GM20431 (cell line): Measurements from ENCODE around the gene KRTAP4-12.
"Not testable (repeated sequence)": the region's sequence is repeated elsewhere in the genome, so short reads cannot be mapped to it uniquely, and the experiment has no call there.

Source experiments
- in situ Hi-C: fragments of 300-500 bp; cut with MseI, MboI; formaldehyde crosslinking; loops from one replicate; pipeline ENCODE4 v1.15.0; 2020; ENCODE audit warnings: low sequenced_read_pairs; ENCODE audit not compliant: unreplicated experiment

KRTAP4-12 gene

DNA sequence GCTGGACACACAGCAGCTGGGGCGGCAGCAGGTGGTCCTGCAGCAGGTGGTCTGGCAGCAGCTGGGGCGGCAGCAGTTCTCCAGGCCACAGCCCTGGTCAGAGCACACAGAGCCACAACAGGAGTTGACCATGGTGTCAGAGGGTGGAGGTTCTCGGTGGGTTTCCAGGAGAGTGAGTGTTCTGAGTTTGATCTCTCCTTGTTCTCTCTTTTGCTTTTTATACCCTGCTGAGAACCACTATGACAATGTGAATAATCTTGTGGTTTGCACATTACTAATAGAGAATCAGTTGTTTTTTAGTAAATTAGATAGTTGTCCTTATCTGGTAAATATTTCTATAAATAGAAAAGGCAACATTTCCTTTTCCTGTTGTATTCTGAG, at the start of gene KRTAP4-12:
Gene KRTAP4-12, minus strand, starts transcription at position 192 of the 381 bp plus-strand sequence. Its CDS starts 60 bp downstream, at position 132.
- in situ Hi-C loops: not testable (repeated sequence)

DNA sequence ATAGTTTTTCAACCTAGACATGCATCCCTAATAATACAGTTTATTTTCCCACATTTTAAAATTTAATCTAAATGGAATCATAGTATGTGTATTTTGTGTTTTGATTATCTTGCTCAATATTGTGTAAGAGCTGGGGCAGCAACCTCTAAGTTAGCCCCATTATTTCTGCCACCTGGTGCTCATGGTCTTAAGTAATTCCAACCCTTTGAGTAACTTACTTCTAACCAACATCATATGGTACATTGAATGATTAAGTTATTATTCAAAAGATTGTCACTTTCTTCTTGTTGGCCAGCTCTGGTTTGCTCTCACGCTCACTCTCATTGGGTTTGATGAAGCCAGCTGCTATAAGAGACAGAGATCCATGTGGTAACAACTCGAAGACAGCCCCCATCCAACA, 47.9 kb upstream of the KRTAP4-12 start:
- in situ Hi-C loops: no loop called here

DNA sequence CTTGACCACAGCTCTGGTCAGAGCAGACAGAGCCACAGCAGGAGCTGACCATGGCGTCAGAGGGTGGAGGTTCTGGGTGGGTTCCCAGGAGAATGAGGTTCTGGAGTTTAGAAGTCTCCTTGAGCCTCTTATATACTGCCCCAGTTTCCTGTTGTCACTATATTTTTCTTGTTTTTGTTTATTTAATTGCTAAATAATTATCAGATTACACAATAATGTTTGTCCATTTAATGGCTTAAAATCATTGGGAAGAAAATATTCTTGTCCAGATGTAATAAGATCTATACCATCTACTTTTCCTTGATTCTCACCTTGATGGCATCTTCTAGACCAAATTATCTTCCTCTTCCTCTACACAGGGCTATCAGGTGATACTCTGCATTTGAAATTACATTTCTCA, 44.1 kb upstream of the KRTAP4-12 start, which contains the start of gene KRTAP4-3:
Gene KRTAP4-3, minus strand, starts transcription at position 101 of the 400 bp plus-strand sequence. Its CDS starts 49 bp downstream, at position 52.
- in situ Hi-C loops: no loop called here

DNA sequence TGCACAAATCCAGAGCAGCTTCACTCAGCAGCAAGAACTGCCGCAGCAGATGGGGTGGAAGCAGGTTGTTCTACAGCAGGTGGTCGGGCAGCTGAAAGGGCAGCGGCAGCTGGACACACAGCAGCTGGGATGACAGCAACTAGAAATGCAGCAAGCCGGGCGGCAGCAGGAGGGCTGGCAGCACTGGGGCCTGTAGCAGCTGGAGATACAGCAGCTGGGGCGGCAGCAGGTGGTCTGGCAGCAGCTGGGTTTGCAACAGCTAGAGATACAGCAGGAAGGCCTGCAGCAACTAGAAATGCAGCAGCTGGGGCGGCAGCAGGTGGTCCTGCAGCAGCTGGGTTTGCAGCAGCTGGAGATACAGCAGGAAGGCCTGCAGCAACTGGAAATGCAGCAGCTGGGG, 43.6 kb upstream of the KRTAP4-12 start:
- in situ Hi-C loops: no loop called here

DNA sequence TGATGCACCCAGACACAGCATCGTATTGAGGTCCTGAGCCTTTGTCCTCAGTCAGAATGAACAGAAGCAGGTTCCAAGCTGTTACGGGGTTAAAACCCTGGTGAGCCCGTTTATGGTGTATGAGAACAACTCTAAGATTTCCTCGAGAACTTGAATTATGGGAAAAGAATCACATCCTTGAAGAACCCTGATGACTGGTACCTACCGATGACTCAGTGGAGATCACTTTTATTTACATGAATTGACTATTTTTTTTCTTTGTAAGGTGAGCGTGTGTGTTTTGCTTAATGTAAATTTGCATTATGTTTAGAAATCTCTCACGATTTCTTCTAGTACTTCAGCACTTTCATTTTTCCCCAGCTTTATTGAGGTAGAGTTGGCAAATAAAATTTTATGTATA, 39.8 kb upstream of the KRTAP4-12 start:
- in situ Hi-C loops: no loop called here

DNA sequence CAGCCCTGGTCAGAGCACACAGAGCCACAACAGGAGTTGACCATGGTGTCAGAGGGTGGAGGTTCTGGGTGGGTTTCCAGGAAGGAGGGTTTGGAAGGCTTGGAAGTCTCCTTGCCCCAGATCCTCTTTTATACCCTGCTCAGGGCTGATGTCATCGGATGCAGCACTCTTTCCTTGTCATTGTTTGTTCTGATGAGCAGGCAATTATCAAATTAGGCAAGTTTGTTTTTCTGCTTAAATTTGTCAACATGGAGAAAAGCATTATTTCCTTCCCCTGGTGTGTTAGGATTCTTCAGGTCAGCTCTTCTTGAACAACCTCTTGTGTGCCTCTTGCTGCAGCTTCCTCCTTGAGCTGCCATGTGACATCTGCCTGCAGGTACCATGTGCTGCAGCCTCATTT, 36.7 kb upstream of the KRTAP4-12 start, which contains the start of gene KRTAP4-4:
Gene KRTAP4-4, minus strand, starts transcription at position 101 of the 400 bp plus-strand sequence. Its CDS starts 57 bp downstream, at position 44.
- in situ Hi-C loops: no loop called here

DNA sequence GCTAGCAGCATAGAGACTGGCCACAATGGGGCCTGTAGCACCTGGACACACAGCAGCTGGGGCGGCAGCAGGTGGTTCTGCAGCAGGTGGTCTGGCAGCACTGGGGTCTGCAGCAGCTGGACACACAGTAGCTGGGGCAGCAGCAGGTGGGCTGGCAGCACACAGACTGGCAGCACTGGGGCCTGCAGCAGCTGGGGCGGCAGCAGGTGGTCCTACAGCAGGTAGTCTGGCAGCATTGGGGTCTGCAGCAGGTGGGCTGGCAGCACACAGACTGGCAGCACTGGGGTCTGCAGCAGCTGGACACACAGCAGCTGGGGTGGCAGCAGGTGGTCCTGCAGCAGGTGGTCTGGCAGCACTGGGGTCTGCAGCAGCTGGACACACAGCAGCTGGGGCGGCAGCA, 36.2 kb upstream of the KRTAP4-12 start:
- in situ Hi-C loops: not testable (repeated sequence)

DNA sequence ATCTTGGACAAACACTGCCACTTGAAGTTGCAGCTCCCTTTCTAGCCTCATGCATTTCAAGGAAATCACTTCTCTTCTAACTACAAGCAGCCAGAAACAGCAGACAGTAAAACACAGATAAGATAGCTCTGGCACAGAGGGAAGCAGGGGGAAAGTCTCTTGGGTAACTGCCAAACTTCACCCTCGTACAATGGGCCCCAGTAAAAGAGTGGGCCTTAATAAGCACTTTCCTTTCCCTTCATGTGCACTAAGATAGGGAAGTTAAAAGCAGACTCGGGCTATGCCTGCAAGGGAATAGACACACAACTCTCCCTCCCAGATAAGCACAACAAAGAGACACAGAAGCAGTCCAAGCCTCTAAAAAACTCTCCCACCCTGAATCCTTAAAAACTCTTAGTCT, 29.9 kb upstream of the KRTAP4-12 start:
- in situ Hi-C loops: no loop called here

DNA sequence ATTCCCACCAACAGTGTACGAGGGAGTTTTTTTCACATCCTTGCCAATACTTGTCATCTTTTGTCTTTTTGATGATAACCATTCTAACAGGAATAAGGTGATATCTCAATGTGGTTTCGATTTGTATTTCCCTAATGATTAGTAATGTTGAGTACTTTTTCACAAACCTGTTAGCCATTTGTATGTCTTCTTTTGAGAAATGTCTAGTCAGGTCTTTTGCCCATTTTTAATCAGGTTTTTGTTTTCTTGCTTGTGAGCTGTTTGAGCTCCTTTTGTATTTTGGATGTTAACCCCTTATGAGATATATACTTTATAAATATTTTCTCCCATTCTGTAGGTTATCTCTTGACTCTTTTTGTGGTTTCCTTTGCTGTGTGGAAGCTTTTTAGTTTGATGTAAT, 27.5 kb upstream of the KRTAP4-12 start:
- in situ Hi-C loops: no loop called here

DNA sequence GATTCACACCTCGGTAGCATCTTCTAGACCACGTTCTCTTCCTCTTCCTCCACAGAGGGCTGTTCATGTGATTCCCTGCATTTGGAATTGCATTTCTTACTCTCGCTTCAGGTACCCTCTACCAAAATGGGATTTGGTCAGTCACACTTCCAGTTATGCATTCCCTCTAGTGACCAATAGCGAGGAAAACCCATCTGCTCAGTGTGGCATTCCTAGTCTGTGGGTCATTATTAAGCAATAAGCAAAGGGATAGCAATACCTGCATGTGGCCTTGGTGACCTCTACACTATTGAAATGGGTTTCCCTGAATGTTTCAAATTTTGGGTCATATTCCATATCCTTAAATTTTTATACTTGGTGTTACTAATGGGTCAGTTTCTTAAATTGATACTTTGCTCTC, 26.0 kb upstream of the KRTAP4-12 start:
- in situ Hi-C loops: no loop called here

DNA sequence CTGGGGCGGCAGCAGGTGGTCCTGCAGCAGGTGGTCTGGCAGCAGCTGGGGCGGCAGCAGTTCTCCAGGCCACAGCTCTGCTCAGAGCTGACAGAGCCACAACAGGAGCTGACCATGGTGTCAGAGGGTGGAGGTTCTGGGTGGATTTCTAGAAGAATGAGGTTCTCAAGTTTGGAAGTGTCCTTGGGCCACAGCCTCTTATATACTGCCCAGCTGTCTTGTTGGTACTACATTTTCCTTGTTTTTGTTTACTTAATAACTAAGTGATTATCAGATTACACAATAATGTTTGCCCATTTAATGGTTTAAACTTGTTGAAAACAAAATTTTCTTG, 25.6 kb upstream of the KRTAP4-12 start, which contains the start of gene KRTAP4-5:
Gene KRTAP4-5, minus strand, starts transcription at position 174 of the 334 bp plus-strand sequence. Its CDS starts 58 bp downstream, at position 116.
- in situ Hi-C loops: no loop called here

DNA sequence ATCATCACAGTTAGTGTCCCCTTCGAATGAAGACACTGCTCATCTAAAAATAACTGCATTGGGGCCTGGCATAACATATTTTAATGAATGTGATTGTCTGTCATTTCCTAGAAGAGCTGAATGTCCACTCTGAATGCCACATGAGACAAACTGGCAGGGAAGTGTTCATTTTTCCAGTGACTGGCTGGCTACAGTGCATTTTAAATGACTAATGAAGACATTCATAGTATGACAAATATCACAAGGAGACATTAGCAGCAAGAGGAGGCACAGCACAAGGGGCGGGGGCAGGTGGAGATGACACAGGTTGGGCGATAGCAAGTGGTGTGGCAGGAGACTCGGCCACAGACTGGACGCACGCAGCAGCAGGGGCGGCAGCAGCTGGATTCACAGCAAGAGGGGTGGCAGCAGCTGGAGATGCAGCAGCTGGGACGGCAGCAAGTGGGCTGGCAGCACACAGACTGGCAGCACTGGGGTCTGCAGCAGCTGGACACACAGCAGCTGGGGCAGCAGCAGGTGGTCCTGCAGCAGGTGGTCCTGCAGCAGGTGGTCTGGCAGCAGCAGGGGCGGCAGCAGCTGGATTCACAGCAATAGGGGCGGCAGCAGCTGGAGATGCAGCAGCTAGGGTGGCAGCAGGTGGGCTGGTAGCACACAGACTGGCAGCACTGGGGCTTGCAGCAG, 25.1 kb upstream of the KRTAP4-12 start:
- in situ Hi-C loops: not testable (repeated sequence)

DNA sequence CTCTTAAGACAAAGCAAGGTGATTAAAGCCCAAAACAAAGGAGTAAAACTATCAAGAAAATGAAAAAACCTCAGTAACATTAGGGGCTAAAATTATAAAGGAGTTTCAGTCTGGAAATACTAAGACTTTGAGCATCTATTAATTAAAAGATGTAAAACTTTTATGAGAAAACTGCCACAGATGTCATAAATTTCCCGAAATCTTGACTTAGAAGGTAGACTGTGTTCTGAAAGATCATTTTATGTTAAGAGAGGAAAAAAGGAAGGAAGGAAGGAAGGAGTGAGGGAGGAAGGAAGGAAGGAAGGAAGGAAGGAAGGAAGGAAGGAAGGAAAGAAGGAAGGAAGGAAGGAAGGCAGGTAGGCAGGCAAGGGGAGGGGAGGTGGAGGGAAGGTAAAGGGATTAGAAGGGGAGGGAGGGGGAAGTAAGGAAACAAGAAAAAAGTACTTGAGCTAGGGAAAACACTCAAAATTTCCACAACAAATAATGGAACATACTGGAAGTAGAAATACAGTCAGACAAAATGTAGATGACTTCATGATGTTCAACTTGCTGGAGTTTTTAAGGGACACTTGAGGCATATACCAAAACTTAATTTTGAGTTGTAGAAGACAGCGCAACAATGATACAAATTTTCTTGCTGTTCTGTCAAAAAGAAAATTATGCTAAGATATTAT, 23.7 kb upstream of the KRTAP4-12 start:
- in situ Hi-C loops: no loop called here

DNA sequence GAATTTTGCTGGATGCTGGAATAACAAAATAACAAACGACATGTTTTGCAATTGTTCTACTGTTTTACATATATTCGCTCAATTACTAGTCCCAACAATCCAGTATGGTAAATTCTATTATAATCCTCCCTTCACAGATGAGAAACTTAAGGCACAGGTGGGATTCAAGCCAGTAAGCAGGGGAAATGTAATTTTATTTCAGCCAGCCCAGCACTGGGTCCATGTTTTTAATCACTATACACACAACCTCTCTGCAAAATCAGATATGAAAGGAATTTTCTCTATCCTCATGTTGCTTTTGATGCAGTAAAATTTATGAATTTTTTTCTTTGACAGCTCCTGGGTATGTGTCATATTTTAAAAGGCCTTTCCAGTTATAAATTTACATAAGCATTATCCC, 21.3 kb upstream of the KRTAP4-12 start:
- in situ Hi-C loops: no loop called here

DNA sequence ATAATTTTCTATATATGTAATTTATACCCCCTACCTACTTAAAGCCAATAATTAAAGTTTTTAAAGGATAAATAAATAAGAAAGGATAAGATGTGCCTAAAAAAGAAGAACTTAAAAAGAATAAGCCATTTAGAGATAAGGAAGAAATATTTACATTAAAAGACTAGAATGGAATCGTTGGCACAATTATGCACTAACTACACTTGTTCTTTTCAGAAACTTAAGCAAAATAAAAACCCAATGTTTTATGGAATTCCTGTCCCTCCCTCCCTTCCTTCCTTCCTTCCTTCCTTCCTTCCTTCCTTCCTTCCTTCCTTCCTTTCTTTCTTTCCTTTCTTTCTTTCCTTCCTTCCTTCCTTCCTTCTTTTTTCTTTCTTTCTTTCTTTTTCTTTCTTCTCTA, 20.9 kb upstream of the KRTAP4-12 start:
- in situ Hi-C loops: no loop called here

DNA sequence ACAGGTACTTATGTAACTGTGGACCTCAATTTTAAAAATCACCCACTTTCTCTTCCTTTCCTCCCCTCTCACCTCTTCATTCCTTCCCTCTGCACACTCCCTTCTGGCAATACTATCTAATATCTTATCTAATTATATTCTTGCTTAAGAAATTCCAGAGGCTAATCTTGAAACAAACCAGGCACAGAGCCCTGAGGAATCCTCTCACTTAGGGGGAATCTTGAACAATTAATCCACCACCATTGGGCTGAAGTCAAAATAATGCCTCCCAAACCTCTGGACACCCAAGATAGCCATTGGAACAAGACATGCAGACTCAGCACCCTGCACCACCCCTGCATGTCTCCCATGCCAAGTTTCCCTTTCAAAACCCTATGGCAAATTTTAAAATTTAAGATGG, 17.4 kb upstream of the KRTAP4-12 start:
- in situ Hi-C loops: no loop called here

DNA sequence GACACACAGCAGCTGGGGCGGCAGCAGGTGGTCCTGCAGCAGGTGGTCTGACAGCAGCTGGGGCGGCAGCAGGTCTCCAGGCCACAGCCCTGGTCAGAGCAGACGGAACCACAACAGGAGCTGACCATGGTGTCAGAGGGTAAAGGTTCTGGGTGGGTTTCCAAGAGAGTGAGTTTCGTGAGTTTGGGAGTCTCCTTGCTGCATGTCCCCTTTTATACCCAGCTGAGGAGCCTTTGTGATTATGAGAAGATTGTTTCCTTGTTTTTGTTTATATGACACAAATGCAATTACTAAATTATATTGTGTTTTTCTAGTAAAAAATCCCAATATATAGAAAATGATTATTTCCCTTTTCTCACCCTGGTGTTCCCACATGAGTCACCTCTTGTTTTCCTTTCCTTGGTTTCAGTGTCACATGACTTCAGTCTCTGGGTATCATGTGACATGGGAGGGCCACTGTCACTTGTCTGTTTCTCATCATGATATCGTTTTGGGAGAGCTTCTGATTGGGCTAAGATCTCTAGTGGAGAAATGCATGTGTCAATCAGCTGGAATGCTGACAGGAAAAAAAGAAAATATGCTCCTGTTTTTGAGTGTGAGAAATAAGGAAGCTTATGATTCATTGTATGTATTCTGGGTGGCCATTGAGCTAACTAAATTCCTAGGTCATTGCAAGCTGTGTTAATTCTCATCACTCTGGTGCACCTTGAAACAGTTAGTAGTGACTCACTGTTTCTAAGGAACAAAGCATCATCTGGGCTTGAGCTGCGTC, 16.6 kb upstream of the KRTAP4-12 start, which contains the start of gene KRTAP4-6:
Gene KRTAP4-6, minus strand, starts transcription at position 185 of the 772 bp plus-strand sequence. Its CDS starts 57 bp downstream, at position 128.
- in situ Hi-C loops: no loop called here

DNA sequence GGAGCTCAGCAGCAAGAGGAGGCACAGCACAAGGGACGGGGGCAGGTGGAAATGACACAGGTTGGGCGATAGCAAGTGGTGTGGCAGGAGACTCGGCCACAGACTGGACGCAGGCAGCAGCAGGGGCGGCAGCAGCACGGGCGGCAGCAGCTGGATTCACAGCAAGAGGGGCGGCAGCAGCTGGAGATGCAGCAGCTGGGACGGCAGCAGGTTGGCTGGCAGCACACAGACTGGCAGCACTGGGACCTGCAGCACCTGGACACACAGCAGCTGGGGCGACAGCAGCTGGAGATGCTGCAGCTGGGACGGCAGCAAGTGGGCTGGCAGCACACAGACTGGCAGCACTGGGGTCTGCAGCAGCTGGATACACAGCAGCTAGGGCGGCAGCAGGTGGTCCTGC, 15.9 kb upstream of the KRTAP4-12 start:
- in situ Hi-C loops: not testable (repeated sequence)

DNA sequence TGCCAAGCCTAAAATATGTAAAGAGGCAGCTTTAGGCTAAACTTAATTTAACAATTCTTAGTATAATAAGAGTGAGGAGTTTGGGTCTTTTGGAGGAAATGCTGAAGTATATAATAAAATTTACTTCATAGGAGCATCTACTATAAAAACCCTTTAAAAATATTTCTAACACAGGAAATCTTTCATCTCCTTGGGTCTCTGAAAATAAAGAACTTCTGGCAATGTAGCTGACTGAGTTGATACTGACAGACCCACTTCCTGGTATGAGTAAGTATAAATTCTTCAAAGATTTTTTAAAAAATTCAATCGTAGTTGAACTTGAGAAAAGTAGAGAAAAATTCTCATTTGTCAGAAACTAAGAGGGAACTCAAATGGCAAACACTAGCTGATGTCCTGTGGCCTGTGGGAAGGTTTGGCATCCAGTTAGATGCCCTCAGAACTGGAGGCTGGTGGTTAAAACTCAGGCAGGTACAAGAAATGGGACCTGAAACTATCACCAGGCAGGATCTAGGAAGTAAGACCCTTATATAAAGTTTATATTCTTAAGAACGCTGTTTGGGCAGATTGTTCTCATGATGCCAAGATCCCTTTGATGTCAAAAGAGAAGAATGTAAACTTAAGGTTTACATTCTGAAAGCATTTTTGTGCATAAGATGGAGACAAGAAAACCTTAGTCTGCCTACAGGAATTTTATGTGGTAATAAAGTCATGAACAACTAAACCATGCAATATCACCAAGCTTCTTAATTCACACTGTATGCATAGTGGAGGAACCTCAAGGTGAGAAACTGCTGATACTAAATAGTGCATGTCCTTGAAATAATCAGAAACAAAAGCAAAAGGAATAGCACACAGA, 10.1 kb upstream of the KRTAP4-12 start:
- in situ Hi-C loops: no loop called here

DNA sequence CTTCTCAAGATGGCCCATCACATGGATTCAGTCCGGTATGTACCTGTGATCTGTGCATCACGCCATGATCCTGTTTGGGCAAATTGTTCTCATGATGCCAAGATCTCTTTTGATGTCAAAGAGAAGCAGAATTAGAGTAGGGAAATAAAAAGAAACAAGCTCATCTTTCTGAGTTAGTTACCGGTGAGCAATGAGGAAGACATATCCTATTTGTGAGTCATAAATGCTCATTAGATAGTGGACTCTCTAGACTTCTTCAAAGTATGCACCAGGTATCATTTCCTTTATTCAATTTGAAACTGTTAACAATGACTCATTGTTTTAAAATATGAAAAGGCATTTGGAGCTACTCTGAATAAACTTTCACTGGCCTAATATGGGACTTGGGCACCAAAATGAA, 8.0 kb upstream of the KRTAP4-12 start:
- in situ Hi-C loops: no loop called here
